Gastrocnemius medialis (tissue), 4 donors: ENCODE results near the gene NOP14. TPM values are rescaled to one million over a fixed set of nuclear protein-coding genes. Genes with fewer than 3 reads are reported as not detected.

Experiments used
- ATAC-seq, 2 donors: fragments of 150-250 bp; one replicate each; pipeline ENCODE4 v1.9.1; 2016
- DNase-seq, 2 donors: peaks; one replicate each; pipeline ENCODE4 v3.0.0-alpha.2; 2019
- H3K27ac ChIP-seq, 4 donors: fragments of 200-600 bp; sonication (generic); 1 replicate in 1 of 4; 2 replicates in 3 of 4; pipeline ENCODE4 v1.5.1; 2016 to 2018; ENCODE audit warnings: mild to moderate bottlenecking in 2 of 4, moderate library complexity in 1 of 4
- H3K27me3 ChIP-seq, 3 donors: fragments of 200-600 bp; sonication (generic) in 2 of 3; 1 replicate in 1 of 3; 2 replicates in 2 of 3; pipeline versions ENCODE4 v1.5.1 to v1.6.0; 2016 to 2019; ENCODE audit warnings: mild to moderate bottlenecking in 1 of 3, moderate library complexity in 1 of 3
- H3K36me3 ChIP-seq, 2 donors: fragments of 200-600 bp; sonication (generic) in 1 of 2; one replicate each; pipeline ENCODE4 v1.5.1; 2017 to 2018
- H3K4me1 ChIP-seq, 2 donors: fragments of 200-600 bp; sonication (generic) in 1 of 2; one replicate each; pipeline ENCODE4 v1.5.1; 2016 to 2017; ENCODE audit warnings: mild to moderate bottlenecking in 2 of 2
- H3K4me3 ChIP-seq, 4 donors: fragments of 200-600 bp; sonication (generic) in 3 of 4; 1 replicate in 1 of 4; 2 replicates in 3 of 4; pipeline ENCODE4 v1.5.1; 2016 to 2019; ENCODE audit warnings: mild to moderate bottlenecking in 2 of 4
- H3K9me3 ChIP-seq, 3 donors: fragments of 200-600 bp; sonication (generic) in 2 of 3; 1 replicate in 1 of 3; 2 replicates in 2 of 3; pipeline ENCODE4 v1.5.1; 2016 to 2019
- CTCF ChIP-seq, 5 experiments: fragments of 450-650 bp in 3 of 5; fragments of 200-600 bp in 2 of 5; sonication (generic) in 2 of 5; IDR thresholded peaks in 4 of 5; conservative IDR thresholded peaks in 1 of 5; 1 replicate in 4 of 5; 2 replicates in 1 of 5; pipeline ENCODE4 v1.5.1; 2016 to 2019; ENCODE audit warnings: antibody characterized with exemption in 5 of 5, mild to moderate bottlenecking in 3 of 5, moderate library complexity in 3 of 5
- POLR2A ChIP-seq, 2 donors: fragments of 450-650 bp; IDR thresholded peaks; one replicate each; pipeline ENCODE4 v1.6.1; 2017; ENCODE audit warnings: antibody characterized with exemption in 2 of 2, mild to moderate bottlenecking in 2 of 2, moderate library complexity in 2 of 2
- in situ Hi-C, 4 donors: fragments of 200-750 bp; cut with MboI; loops; one replicate each; pipeline versions ENCODE4 v1.15.0 to v1.8.0; 2017; ENCODE audit warnings: low sequenced_read_pairs in 4 of 4
- intact Hi-C: fragments of 100-400 bp; cut with DNase I; formaldehyde crosslinking; loops from one replicate; pipeline ENCODE4 v1.15.1; 2023; ENCODE audit warnings: low total_unique reads
- total RNA-seq, 4 donors: library from RNA; depleted of rRNA; stranded (reverse); fragments of >200 nt; gene quantifications; one replicate each; pipeline versions ENCODE4 v1.1.0 to v1.2.3, GENCODE V29; 2016

NOP14 gene
- total RNA-seq, 4 donors from 2014 or later, result 16.6 to 46.2 (median 36.2) TPM

GRCh38 chr4:3009422-3009821, 46.2 kb upstream of the NOP14 start:
- TF ChIP-seq CTCF (IDR thresholded peaks at IDR 0.05 in 4 of 5, conservative IDR thresholded peaks at IDR 0.05 in 1 of 5), result no peak
- no peak for TF ChIP-seq POLR2A (IDR thresholded peaks at IDR 0.05)
- in situ Hi-C loops (no loop called here), intact Hi-C loops (no loop called here)
- H3K4me3 ChIP-seq, result no peak overlapping the region
- DNase-seq (no peak), ATAC-seq (no peak)
- no peaks in the 10 kb centered on the region for H3K36me3 ChIP-seq
- no peaks in the 10 kb centered on the region for H3K4me1 ChIP-seq
- H3K9me3 ChIP-seq, result no peaks in the 10 kb centered on the region
- no peak overlapping the region for H3K27ac ChIP-seq
- H3K27me3 ChIP-seq, result no peaks in the 10 kb centered on the region

GRCh38 chr4:3007724-3008123, 44.5 kb upstream of the NOP14 start:
- H3K27me3 ChIP-seq, result no peaks in the 10 kb centered on the region
- in situ Hi-C loops, result no loop called here
- ATAC-seq (no peak), DNase-seq (no peak)
- H3K4me1 ChIP-seq, result no peaks in the 10 kb centered on the region
- H3K27ac ChIP-seq, result no peak overlapping the region
- intact Hi-C loops, result no loop called here
- no peaks in the 10 kb centered on the region for H3K9me3 ChIP-seq
- no peak for TF ChIP-seq POLR2A (IDR thresholded peaks at IDR 0.05)
- no peaks in the 10 kb centered on the region for H3K36me3 ChIP-seq
- no peak overlapping the region for H3K4me3 ChIP-seq

- no peaks in the 10 kb centered on the region for H3K4me1 ChIP-seq
- H3K27me3 ChIP-seq, result no peaks in the 10 kb centered on the region
- H3K27ac ChIP-seq, result no peak overlapping the region
- no peak for ATAC-seq
- in situ Hi-C loops (loop anchor here in 1 of 4 donors (25.0 kb wide), 1 partner anchor 784 kb away; no protein-coding TSS in a partner anchor), intact Hi-C loops (no loop called here)
- no peak overlapping the region for H3K4me3 ChIP-seq
- no peaks in the 10 kb centered on the region for H3K9me3 ChIP-seq
- H3K36me3 ChIP-seq, result no peaks in the 10 kb centered on the region
- DNase-seq, result no peak
- no peak for TF ChIP-seq CTCF (IDR thresholded peaks at IDR 0.05 in 4 of 5, conservative IDR thresholded peaks at IDR 0.05 in 1 of 5)
- TF ChIP-seq POLR2A (IDR thresholded peaks at IDR 0.05), result no peak
Observed at GRCh38 chr4:2996415-2996814, 33.2 kb upstream of the NOP14 start.

- H3K27me3 ChIP-seq, result no peaks in the 10 kb centered on the region
- H3K4me3 ChIP-seq, result no peak overlapping the region
- no peaks in the 10 kb centered on the region for H3K4me1 ChIP-seq
- no peaks in the 10 kb centered on the region for H3K9me3 ChIP-seq
- TF ChIP-seq POLR2A (IDR thresholded peaks at IDR 0.05) (no peak), CTCF (IDR thresholded peaks at IDR 0.05 in 4 of 5, conservative IDR thresholded peaks at IDR 0.05 in 1 of 5) (no peak)
- H3K27ac ChIP-seq, result no peak overlapping the region
- DNase-seq (no peak), ATAC-seq (no peak)
- in situ Hi-C loops, result loop anchor here in 1 of 4 donors (25.0 kb wide), 1 partner anchor 783 kb away; no protein-coding TSS in a partner anchor
- intact Hi-C loops, result no loop called here
- H3K36me3 ChIP-seq, result no peaks in the 10 kb centered on the region
Observed at GRCh38 chr4:2995546-2996265, 32.5 kb upstream of the NOP14 start.

- ATAC-seq (no peak), DNase-seq (no peak)
- intact Hi-C loops (no loop called here), in situ Hi-C loops (loop anchor here in 1 of 4 donors (25.0 kb wide), 1 partner anchor 783 kb away; no protein-coding TSS in a partner anchor)
- Histone ChIP-seq H3K9me3 (no peaks in the 10 kb centered on the region), H3K4me3 (no peak overlapping the region), H3K4me1 (no peaks in the 10 kb centered on the region), H3K27me3 (no peaks in the 10 kb centered on the region), H3K36me3 (no peaks in the 10 kb centered on the region), H3K27ac (no peak overlapping the region)
- TF ChIP-seq CTCF (IDR thresholded peaks at IDR 0.05 in 4 of 5, conservative IDR thresholded peaks at IDR 0.05 in 1 of 5) (no peak), POLR2A (IDR thresholded peaks at IDR 0.05) (no peak)
Observed at GRCh38 chr4:2994917-2995316, 31.7 kb upstream of the NOP14 start.
